Natural killer cell (primary cell): ENCODE measurements around the gene KRTAP10-2. TPM values are rescaled to one million over a fixed set of nuclear protein-coding genes. Genes with fewer than 3 reads are reported as not detected.

ENCODE experiments used
- ATAC-seq, 3 donors: fragments of 150-1000 bp in 2 of 3; fragments of 200-7000 bp in 1 of 3; cut with Tn5 transposase; 1 replicate in 1 of 3; 2 replicates in 2 of 3; pipeline ENCODE4 v1.10.0; 2021; ENCODE audit warnings: mild to moderate bottlenecking in 2 of 3, moderate library complexity in 2 of 3
- DNase-seq, 2 donors: peaks; one replicate each; pipeline versions ENCODE4 v3.0.0 to v3.0.0-alpha.2; 2013 to 2021; ENCODE audit warnings: mixed read lengths in 1 of 2
- H3K27ac ChIP-seq: one replicate; pipeline ENCODE4 v1.5.1; 2013; ENCODE audit warnings: mild to moderate bottlenecking, low read length
- H3K27me3 ChIP-seq: one replicate; pipeline ENCODE4 v1.6.1; 2013; ENCODE audit warnings: low read length; ENCODE audit not compliant: control insufficient read depth, insufficient read depth
- H3K36me3 ChIP-seq: one replicate; pipeline ENCODE4 v1.6.1; 2013; ENCODE audit warnings: low read length; ENCODE audit not compliant: control insufficient read depth, insufficient read depth
- H3K4me1 ChIP-seq: one replicate; pipeline ENCODE4 v1.6.1; 2013; ENCODE audit warnings: low read length; ENCODE audit not compliant: control insufficient read depth, insufficient read depth
- H3K4me3 ChIP-seq: one replicate; pipeline ENCODE4 v1.5.1; 2013; ENCODE audit warnings: low read length
- H3K9me3 ChIP-seq: one replicate; pipeline ENCODE4 v1.6.1; 2013; ENCODE audit warnings: low read length; ENCODE audit not compliant: control insufficient read depth, insufficient read depth
- H3K27ac Mint-ChIP-seq, 2 donors: one replicate each; pipeline ENCODE4 v1.8.0; 2022; ENCODE audit warnings: mild to moderate bottlenecking in 2 of 2, mixed read lengths in 2 of 2, moderate library complexity in 1 of 2
- H3K27me3 Mint-ChIP-seq, 2 donors: one replicate each; pipeline ENCODE4 v1.8.0; 2022; ENCODE audit warnings: low read depth in 2 of 2, mixed read lengths in 2 of 2
- H3K36me3 Mint-ChIP-seq: one replicate; pipeline ENCODE4 v1.8.0; 2022; ENCODE audit warnings: mixed read lengths
- H3K4me1 Mint-ChIP-seq, 2 donors: one replicate each; pipeline ENCODE4 v1.8.0; 2022; ENCODE audit warnings: mixed read lengths in 2 of 2
- H3K4me3 Mint-ChIP-seq: one replicate; pipeline ENCODE4 v1.8.0; 2022; ENCODE audit warnings: mild to moderate bottlenecking, moderate library complexity, mixed read lengths
- H3K9me3 Mint-ChIP-seq, 2 donors: one replicate each; pipeline ENCODE4 v1.8.0; 2022; ENCODE audit warnings: mixed read lengths in 2 of 2
- CTCF ChIP-seq: fragments of 200-600 bp; IDR thresholded peaks from one replicate; pipeline ENCODE4 v1.8.0; 2022; ENCODE audit warnings: antibody characterized with exemption
- WGBS: methylation state at CpG from one replicate; pipeline ENCODE4 v1.1.7; 2013; ENCODE audit warnings: missing lambda C conversion rate; ENCODE audit not compliant: insufficient coverage; 5-methylcytosine and 5-hydroxymethylcytosine counted together
- intact Hi-C: fragments of 100-400 bp; cut with micrococcal nuclease; formaldehyde crosslinking; loops from one replicate; pipeline ENCODE4 v1.14.2; 2022
- total RNA-seq, 4 donors: library from RNA; stranded (reverse); fragments of 120-200 nt in 1 of 4; gene quantifications; one replicate each; pipeline versions ENCODE4 v1.2.3 to v1.2.4, GENCODE V29; 2013 to 2022

KRTAP10-2 gene
- total RNA-seq, 3 donors from 2014 or later (not counting 1 experiment from before 2014, with no cell fraction given): not detected

GRCh38 chr21:44509539-44509938, 41.8 kb downstream of the KRTAP10-2 start:
- H3K4me3 ChIP-seq: no peak overlapping the region
- no peaks in the 10 kb centered on the region for H3K36me3 ChIP-seq
- H3K27me3 Mint-ChIP-seq: peaks cover 0 to 3% of the 10 kb centered on the region in 2 donors
- WGBS: 82% methylated on average over 12 of the region's 12 CpGs
- no peak for TF ChIP-seq CTCF
- DNase-seq (peak in 1 of 2 donors; percentile 12), ATAC-seq (no peak)
- H3K36me3 Mint-ChIP-seq: no peaks in the 10 kb centered on the region
- H3K9me3 Mint-ChIP-seq: no peaks in the 10 kb centered on the region
- H3K4me1 ChIP-seq: peaks cover 14% of the 10 kb centered on the region
- peaks cover 0 to 5% of the 10 kb centered on the region in 2 donors for H3K4me1 Mint-ChIP-seq
- H3K27me3 ChIP-seq: no peaks in the 10 kb centered on the region
- H3K27ac Mint-ChIP-seq: no peak overlapping the region
- intact Hi-C loops: no loop called here
- no peak overlapping the region for H3K4me3 Mint-ChIP-seq
- no peak overlapping the region for H3K27ac ChIP-seq
- H3K9me3 ChIP-seq: no peaks in the 10 kb centered on the region

- 87% methylated on average over 30 of the region's 30 CpGs for WGBS
- peaks cover 18% of the 10 kb centered on the region for H3K4me1 ChIP-seq
- TF ChIP-seq CTCF: no peak
- H3K27ac ChIP-seq: no peak overlapping the region
- Mint-ChIP-seq H3K27ac (no peak overlapping the region), H3K4me3 (no peak overlapping the region), H3K4me1 (peaks cover 0 to 9% of the 10 kb centered on the region in 2 donors), H3K9me3 (no peaks in the 10 kb centered on the region), H3K27me3 (peaks cover 0 to 3% of the 10 kb centered on the region in 2 donors), H3K36me3 (no peaks in the 10 kb centered on the region)
- intact Hi-C loops: no loop called here
- no peaks in the 10 kb centered on the region for H3K27me3 ChIP-seq
- no peak for DNase-seq
- no peak overlapping the region for H3K4me3 ChIP-seq
- no peaks in the 10 kb centered on the region for H3K9me3 ChIP-seq
- no peak for ATAC-seq
- H3K36me3 ChIP-seq: no peaks in the 10 kb centered on the region
These were observed 42.4 kb downstream of the KRTAP10-2 start for GRCh38 chr21:44508711-44509445.

- TF ChIP-seq CTCF: no peak
- Histone ChIP-seq H3K4me1 (peaks cover 20% of the 10 kb centered on the region), H3K4me3 (no peak overlapping the region), H3K9me3 (no peaks in the 10 kb centered on the region), H3K27me3 (no peaks in the 10 kb centered on the region), H3K27ac (no peak overlapping the region), H3K36me3 (no peaks in the 10 kb centered on the region)
- 81% methylated on average over 9 of the region's 9 CpGs for WGBS
- no peaks in the 10 kb centered on the region for H3K36me3 Mint-ChIP-seq
- DNase-seq (no peak), ATAC-seq (no peak)
- H3K4me1 Mint-ChIP-seq: peaks cover 0 to 11% of the 10 kb centered on the region in 2 donors
- peaks cover 0 to 3% of the 10 kb centered on the region in 2 donors for H3K27me3 Mint-ChIP-seq
- no peak overlapping the region for H3K27ac Mint-ChIP-seq
- H3K9me3 Mint-ChIP-seq: no peaks in the 10 kb centered on the region
- H3K4me3 Mint-ChIP-seq: no peak overlapping the region
- intact Hi-C loops: no loop called here
These were observed 42.9 kb downstream of the KRTAP10-2 start for GRCh38 chr21:44508426-44508710.
